ENCODE data around the gene SPRED3.

- TF ChIP-seq CTCF (conservative IDR thresholded peaks at IDR 0.05; ENCODE audit: low read length): no peak
- TF ChIP-seq EZH2phosphoT487 (IDR thresholded peaks at IDR 0.05; ENCODE audit: borderline replicate concordance, low read depth, low read length): no peak
Measured at GRCh38 chr19:38346837-38347236, 41.7 kb upstream of the SPRED3 start.

All from OCI-LY7 (cell line).